Smooth muscle cell (in vitro differentiated cells): Measurements from ENCODE around the gene FOXK1. TPM values are rescaled to one million over a fixed set of nuclear protein-coding genes. Genes with fewer than 3 reads are reported as not detected.

Source experiments
- DNase-seq: peaks from one replicate; lab custom pipeline; 2025; ENCODE audit not compliant: unreplicated experiment; lab: John Stamatoyannopoulos, UW
- H2AFZ ChIP-seq: fragments of 200-600 bp; sonication (generic); 2 replicates; pipeline ENCODE4 v1.6.0; 2016; ENCODE audit warnings: antibody characterized with exemption, low read depth, mild to moderate bottlenecking
- H3F3A ChIP-seq: fragments of 200-600 bp; sonication (generic); 2 replicates; pipeline ENCODE4 v1.6.0; 2017; ENCODE audit warnings: antibody characterized with exemption, low read depth
- H3K27ac ChIP-seq: fragments of 200-600 bp; sonication (generic); 2 replicates; pipeline ENCODE4 v1.5.1; 2016; ENCODE audit warnings: low read depth, mild to moderate bottlenecking
- H3K27me3 ChIP-seq: fragments of 200-600 bp; sonication (generic); 2 replicates; pipeline ENCODE4 v1.6.1; 2016; ENCODE audit warnings: low read depth, mild to moderate bottlenecking
- H3K36me3 ChIP-seq: fragments of 200-600 bp; sonication (generic); 2 replicates; pipeline ENCODE4 v1.5.1; 2016; ENCODE audit warnings: low read depth
- H3K4me1 ChIP-seq: fragments of 200-600 bp; sonication (generic); 2 replicates; pipeline ENCODE4 v1.5.1; 2016; ENCODE audit warnings: low read depth
- H3K4me2 ChIP-seq: fragments of 200-600 bp; sonication (generic); 2 replicates; pipeline ENCODE4 v1.6.0; 2016; ENCODE audit warnings: mild to moderate bottlenecking
- H3K4me3 ChIP-seq: fragments of 200-600 bp; sonication (generic); 2 replicates; pipeline ENCODE4 v1.5.1; 2016; ENCODE audit warnings: mild to moderate bottlenecking
- H3K79me2 ChIP-seq: fragments of 200-600 bp; sonication (generic); 2 replicates; pipeline ENCODE4 v1.6.0; 2016; ENCODE audit warnings: low read depth, mild to moderate bottlenecking
- H3K9ac ChIP-seq: fragments of 200-600 bp; sonication (generic); 2 replicates; pipeline ENCODE4 v1.6.0; 2016; ENCODE audit warnings: low read depth
- H3K9me3 ChIP-seq: fragments of 200-600 bp; sonication (generic); replicated peaks from 2 replicates; pipeline ENCODE4 v1.5.1; 2016; ENCODE audit warnings: low read depth
- H4K20me1 ChIP-seq: fragments of 200-600 bp; sonication (generic); 2 replicates; pipeline ENCODE4 v1.6.0; 2016; ENCODE audit warnings: low read depth
- CTCF ChIP-seq: fragments of 200-600 bp; sonication (generic); IDR thresholded peaks from 2 replicates; pipeline ENCODE4 v1.5.1; 2017; ENCODE audit warnings: borderline replicate concordance, mild to moderate bottlenecking, antibody characterized with exemption; ENCODE audit not compliant: insufficient read depth, poor library complexity, severe bottlenecking
- WGBS: methylation state at CpG from one replicate; pipeline ENCODE4 v1.1.7; 2016; ENCODE audit warnings: low lambda C conversion rate; 5-methylcytosine and 5-hydroxymethylcytosine counted together
- polyA plus RNA-seq: library from polyadenylated mRNA; unstranded; fragments of >200 nt; fragmentation: Nextera tagmentation; extraction: Ambion mirVana; gene quantifications from 2 replicates; pipeline ENCODE4 v1.2.1, GENCODE V29; 2016
- total RNA-seq: library from RNA; depleted of rRNA; stranded (reverse); fragments of >200 nt; gene quantifications from 2 replicates; pipeline ENCODE4 v1.2.3, GENCODE V29; 2014

FOXK1 gene
- total and polyA plus RNA-seq, 2 experiments from 2014 or later: 6.0 to 11.6 TPM

GRCh38 chr7:4745971-4746919 is 64.2 kb downstream of the FOXK1 start:
- no peak for DNase-seq
- Histone ChIP-seq H3K4me1 (peaks cover 25% of the 10 kb centered on the region), H3K27ac (peak overlapping the region; percentile 99), H3K36me3 (no peaks in the 10 kb centered on the region), H4K20me1 (no peaks in the 10 kb centered on the region), H3K4me2 (peak overlapping the region; percentile 85), H3K27me3 (no peaks in the 10 kb centered on the region), H3F3A (peaks cover 24% of the 10 kb centered on the region), H3K79me2 (peaks cover 52% of the 10 kb centered on the region), H3K9me3 (no peaks in the 10 kb centered on the region), H3K9ac (peak overlapping the region; percentile 92), H2AFZ (no peak overlapping the region), H3K4me3 (peak overlapping the region; percentile 51)
- 57% methylated on average over 12 of the region's 12 CpGs for WGBS
- TF ChIP-seq CTCF: no peak

- TF ChIP-seq CTCF: no peak
- Histone ChIP-seq H3K4me3 (no peak overlapping the region), H3K36me3 (no peaks in the 10 kb centered on the region), H2AFZ (no peak overlapping the region), H3K9ac (no peak overlapping the region), H3K27me3 (no peaks in the 10 kb centered on the region), H3K4me2 (peak overlapping the region; percentile 85), H3F3A (peaks cover 24% of the 10 kb centered on the region), H3K4me1 (peaks cover 25% of the 10 kb centered on the region), H3K9me3 (no peaks in the 10 kb centered on the region), H4K20me1 (peaks cover under 1% of the 10 kb centered on the region), H3K27ac (peak overlapping the region; percentile 99), H3K79me2 (peaks cover 50% of the 10 kb centered on the region)
- 94% methylated on average over 22 of the region's 22 CpGs for WGBS
- DNase-seq: no peak
Measured at GRCh38 chr7:4747013-4747412, 64.9 kb downstream of the FOXK1 start.

GRCh38 chr7:4747746-4748145 is 65.7 kb downstream of the FOXK1 start:
- H3K27ac ChIP-seq: peak overlapping the region; percentile 99
- WGBS: 83% methylated on average over 11 of the region's 11 CpGs
- H3K79me2 ChIP-seq: peaks cover 55% of the 10 kb centered on the region

More at GRCh38 chr7:4747746-4748145, 65.7 kb downstream of the FOXK1 start:
- TF ChIP-seq CTCF: no peak
- no peaks in the 10 kb centered on the region for H3K27me3 ChIP-seq
- H4K20me1 ChIP-seq: peaks cover 8% of the 10 kb centered on the region
- no peak for DNase-seq
- no peak overlapping the region for H3K4me2 ChIP-seq
- peaks cover 24% of the 10 kb centered on the region for H3F3A ChIP-seq
- H3K36me3 ChIP-seq: no peaks in the 10 kb centered on the region
- no peaks in the 10 kb centered on the region for H3K9me3 ChIP-seq
- no peak overlapping the region for H2AFZ ChIP-seq
- peaks cover 25% of the 10 kb centered on the region for H3K4me1 ChIP-seq
- no peak overlapping the region for H3K9ac ChIP-seq
- no peak overlapping the region for H3K4me3 ChIP-seq
